ENCODE data around the gene EIF4H. TPM values are rescaled to one million over a fixed set of nuclear protein-coding genes. Genes with fewer than 3 reads are reported as not detected.

The EIF4H gene
- total and polyA plus RNA-seq, 9 of the 15 experiments (the other 6 are each of a cell fraction or from before 2014, with no cell fraction given): 11.0 to 435 (median 319) TPM

GRCh38 chr7:74174606-74175082 is 488 bp downstream of the EIF4H start (continued):
- TF ChIP-seq ZNF263 (CRISPR knock-in tag; IDR thresholded peaks at IDR 0.05; ENCODE audit: borderline replicate concordance): peak; percentile 33; the same call in 1 of the 2 replicates
- no peak for TF ChIP-seq SMARCA4 (IDR thresholded peaks at IDR 0.05)
- TF ChIP-seq SAP30 (IDR thresholded peaks at IDR 0.05; ENCODE audit: borderline replicate concordance, insufficient read depth, low read depth, low read length, poor library complexity, severe bottlenecking): peak; percentile 62
- TF ChIP-seq, protein P1, sequence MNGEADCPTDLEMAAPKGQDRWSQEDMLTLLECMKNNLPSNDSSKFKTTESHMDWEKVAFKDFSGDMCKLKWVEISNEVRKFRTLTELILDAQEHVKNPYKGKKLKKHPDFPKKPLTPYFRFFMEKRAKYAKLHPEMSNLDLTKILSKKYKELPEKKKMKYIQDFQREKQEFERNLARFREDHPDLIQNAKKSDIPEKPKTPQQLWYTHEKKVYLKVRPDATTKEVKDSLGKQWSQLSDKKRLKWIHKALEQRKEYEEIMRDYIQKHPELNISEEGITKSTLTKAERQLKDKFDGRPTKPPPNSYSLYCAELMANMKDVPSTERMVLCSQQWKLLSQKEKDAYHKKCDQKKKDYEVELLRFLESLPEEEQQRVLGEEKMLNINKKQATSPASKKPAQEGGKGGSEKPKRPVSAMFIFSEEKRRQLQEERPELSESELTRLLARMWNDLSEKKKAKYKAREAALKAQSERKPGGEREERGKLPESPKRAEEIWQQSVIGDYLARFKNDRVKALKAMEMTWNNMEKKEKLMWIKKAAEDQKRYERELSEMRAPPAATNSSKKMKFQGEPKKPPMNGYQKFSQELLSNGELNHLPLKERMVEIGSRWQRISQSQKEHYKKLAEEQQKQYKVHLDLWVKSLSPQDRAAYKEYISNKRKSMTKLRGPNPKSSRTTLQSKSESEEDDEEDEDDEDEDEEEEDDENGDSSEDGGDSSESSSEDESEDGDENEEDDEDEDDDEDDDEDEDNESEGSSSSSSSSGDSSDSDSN (IDR thresholded peaks at IDR 0.05; ENCODE audit: borderline replicate concordance in 1 of 2, low read depth in 2 of 2, low read length in 2 of 2): peak; percentile 54 to 79; a peak in 1 of 4 replicates
- no peak for TF ChIP-seq IFI16 (CRISPR knock-in tag; IDR thresholded peaks at IDR 0.05)
- TF ChIP-seq NEUROD1 (IDR thresholded peaks at IDR 0.05; ENCODE audit: borderline replicate concordance, low read depth, low read length, partially characterized antibody): no peak
- TF ChIP-seq EP400 (IDR thresholded peaks at IDR 0.05): peak; percentile 88
- TF ChIP-seq MYC (IDR thresholded peaks at IDR 0.05; ENCODE audit: low read depth, low read length): peak; percentile 90
- TF ChIP-seq MYC (CRISPR knock-in tag; IDR thresholded peaks at IDR 0.05; ENCODE audit: borderline replicate concordance, low read depth): peak; percentile 81; the same call in 1 of the 2 replicates
- TF ChIP-seq E2F5 (CRISPR knock-in tag; IDR thresholded peaks at IDR 0.05): peak; percentile 43; the same call in 1 of the 2 replicates
- TF ChIP-seq ZNF124 (CRISPR knock-in tag; IDR thresholded peaks at IDR 0.05): no peak
- TF ChIP-seq, protein P2, sequence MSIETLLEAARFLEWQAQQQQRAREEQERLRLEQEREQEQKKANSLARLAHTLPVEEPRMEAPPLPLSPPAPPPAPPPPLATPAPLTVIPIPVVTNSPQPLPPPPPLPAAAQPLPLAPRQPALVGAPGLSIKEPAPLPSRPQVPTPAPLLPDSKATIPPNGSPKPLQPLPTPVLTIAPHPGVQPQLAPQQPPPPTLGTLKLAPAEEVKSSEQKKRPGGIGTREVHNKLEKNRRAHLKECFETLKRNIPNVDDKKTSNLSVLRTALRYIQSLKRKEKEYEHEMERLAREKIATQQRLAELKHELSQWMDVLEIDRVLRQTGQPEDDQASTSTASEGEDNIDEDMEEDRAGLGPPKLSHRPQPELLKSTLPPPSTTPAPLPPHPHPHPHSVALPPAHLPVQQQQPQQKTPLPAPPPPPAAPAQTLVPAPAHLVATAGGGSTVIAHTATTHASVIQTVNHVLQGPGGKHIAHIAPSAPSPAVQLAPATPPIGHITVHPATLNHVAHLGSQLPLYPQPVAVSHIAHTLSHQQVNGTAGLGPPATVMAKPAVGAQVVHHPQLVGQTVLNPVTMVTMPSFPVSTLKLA (conservative IDR thresholded peaks at IDR 0.05): peak in 1 of 2 experiments; percentile 8; a peak in 2 of 4 replicates
- TF ChIP-seq PCBP1 (IDR thresholded peaks at IDR 0.05; ENCODE audit: low read depth, low read length, poor library complexity, severe bottlenecking): peak; percentile 79
- peak; percentile 4; the same call in 1 of the 2 replicates for TF ChIP-seq RB1 (IDR thresholded peaks at IDR 0.05; ENCODE audit: low read depth)
- TF ChIP-seq TOE1 (IDR thresholded peaks at IDR 0.05; ENCODE audit: borderline replicate concordance): no peak
- TF ChIP-seq TOE1 (CRISPR knock-in tag; IDR thresholded peaks at IDR 0.05; ENCODE audit: borderline replicate concordance, low read depth): 0 out of 2 replicates have a peak, but pooled peaks have one; percentile 7
- TF ChIP-seq HDAC1 (IDR thresholded peaks at IDR 0.05): peak in 1 of 2 experiments; percentile 72; a peak in 2 of 4 replicates
- TF ChIP-seq L3MBTL2 (IDR thresholded peaks at IDR 0.05): no peak
- TF ChIP-seq YBX1 (IDR thresholded peaks at IDR 0.05): no peak
- no peak for TF ChIP-seq E2F3 (CRISPR knock-in tag; IDR thresholded peaks at IDR 0.05)
- peak; percentile 15; the same call in 1 of the 2 replicates for TF ChIP-seq PHF8 (IDR thresholded peaks at IDR 0.05; ENCODE audit: borderline replicate concordance, low read length)
- peak; percentile 59; the same call in 1 of the 2 replicates for TF ChIP-seq ZBTB9 (CRISPR knock-in tag; IDR thresholded peaks at IDR 0.05)
- no peak for TF ChIP-seq SIN3B (IDR thresholded peaks at IDR 0.05; ENCODE audit: low read depth)

All from K562 (cell line).